Measurements from ENCODE around the gene LMLN.
"Not testable (repeated sequence)": the region's sequence is repeated elsewhere in the genome, so short reads cannot be mapped to it uniquely, and the experiment has no call there.

Gene LMLN

GRCh38 chr3:197960694-197961581 lies 921 bp downstream of the LMLN start:
- peak overlapping the region; percentile 54 for H3K9ac ChIP-seq (ENCODE audit: low read length)
- peak overlapping the region; percentile 72 for H3K27ac ChIP-seq (ENCODE audit: low read depth, low read length)
- peak overlapping the region; percentile 90 for H3K4me3 ChIP-seq (ENCODE audit: low read length)
- peaks cover 2% of the 10 kb centered on the region for H3K36me3 ChIP-seq (ENCODE audit: control insufficient read depth, insufficient read depth, low read length)
- H3K4me1 ChIP-seq (ENCODE audit: control insufficient read depth, insufficient read depth, low read length), result peaks cover 11% of the 10 kb centered on the region
- H3K27me3 ChIP-seq (ENCODE audit: control insufficient read depth, insufficient read depth, low read length), result no peaks in the 10 kb centered on the region

- Histone ChIP-seq H3K27ac (ENCODE audit: low read depth, low read length) (no peak overlapping the region), H3K9ac (ENCODE audit: low read length) (no peak overlapping the region), H3K36me3 (ENCODE audit: control insufficient read depth, insufficient read depth, low read length) (no peaks in the 10 kb centered on the region), H3K4me1 (ENCODE audit: control insufficient read depth, insufficient read depth, low read length) (peaks cover 11% of the 10 kb centered on the region), H3K27me3 (ENCODE audit: control insufficient read depth, insufficient read depth, low read length) (no peaks in the 10 kb centered on the region), H3K4me3 (ENCODE audit: low read length) (no peak overlapping the region)
Measured at GRCh38 chr3:197961582-197961945, 1.5 kb downstream of the LMLN start.

- no peak overlapping the region for H3K27ac ChIP-seq (ENCODE audit: low read depth, low read length)
- no peak overlapping the region for H3K9ac ChIP-seq (ENCODE audit: low read length)
- no peaks in the 10 kb centered on the region for H3K27me3 ChIP-seq (ENCODE audit: control insufficient read depth, insufficient read depth, low read length)
- H3K4me3 ChIP-seq (ENCODE audit: low read length), result no peak overlapping the region
- no peaks in the 10 kb centered on the region for H3K36me3 ChIP-seq (ENCODE audit: control insufficient read depth, insufficient read depth, low read length)
- H3K4me1 ChIP-seq (ENCODE audit: control insufficient read depth, insufficient read depth, low read length), result peaks cover 11% of the 10 kb centered on the region
Measured at GRCh38 chr3:197963019-197963637, 3.1 kb downstream of the LMLN start.

GRCh38 chr3:197967337-197967989 lies 7.4 kb downstream of the LMLN start:
- not testable (repeated sequence) for H3K4me3 ChIP-seq (ENCODE audit: low read length); H3K4me1 ChIP-seq (ENCODE audit: control insufficient read depth, insufficient read depth, low read length); H3K27me3 ChIP-seq (ENCODE audit: control insufficient read depth, insufficient read depth, low read length)

GRCh38 chr3:197970588-197970987 lies 10.6 kb downstream of the LMLN start:
- H3K36me3 ChIP-seq (ENCODE audit: control insufficient read depth, insufficient read depth, low read length), result no peaks in the 10 kb centered on the region

More at GRCh38 chr3:197967337-197967989, 7.4 kb downstream of the LMLN start:
- H3K36me3 ChIP-seq (ENCODE audit: control insufficient read depth, insufficient read depth, low read length); H3K9ac ChIP-seq (ENCODE audit: low read length); H3K27ac ChIP-seq (ENCODE audit: low read depth, low read length): not testable (repeated sequence)

GRCh38 chr3:197974016-197974415 lies 14.0 kb downstream of the LMLN start:
- Histone ChIP-seq H3K9ac (ENCODE audit: low read length) (no peak overlapping the region), H3K4me1 (ENCODE audit: control insufficient read depth, insufficient read depth, low read length) (no peaks in the 10 kb centered on the region), H3K36me3 (ENCODE audit: control insufficient read depth, insufficient read depth, low read length) (no peaks in the 10 kb centered on the region), H3K27me3 (ENCODE audit: control insufficient read depth, insufficient read depth, low read length) (no peaks in the 10 kb centered on the region), H3K27ac (ENCODE audit: low read depth, low read length) (no peak overlapping the region), H3K4me3 (ENCODE audit: low read length) (no peak overlapping the region)

More at GRCh38 chr3:197970588-197970987, 10.6 kb downstream of the LMLN start:
- Histone ChIP-seq H3K9ac (ENCODE audit: low read length) (no peak overlapping the region), H3K4me3 (ENCODE audit: low read length) (no peak overlapping the region), H3K27ac (ENCODE audit: low read depth, low read length) (no peak overlapping the region), H3K4me1 (ENCODE audit: control insufficient read depth, insufficient read depth, low read length) (no peaks in the 10 kb centered on the region), H3K27me3 (ENCODE audit: control insufficient read depth, insufficient read depth, low read length) (no peaks in the 10 kb centered on the region)

GRCh38 chr3:197975311-197975710 lies 15.3 kb downstream of the LMLN start:
- Histone ChIP-seq H3K27ac (ENCODE audit: low read depth, low read length) (no peak overlapping the region), H3K4me1 (ENCODE audit: control insufficient read depth, insufficient read depth, low read length) (no peaks in the 10 kb centered on the region), H3K36me3 (ENCODE audit: control insufficient read depth, insufficient read depth, low read length) (no peaks in the 10 kb centered on the region), H3K27me3 (ENCODE audit: control insufficient read depth, insufficient read depth, low read length) (no peaks in the 10 kb centered on the region), H3K4me3 (ENCODE audit: low read length) (no peak overlapping the region), H3K9ac (ENCODE audit: low read length) (no peak overlapping the region)

GRCh38 chr3:197983076-197983475 lies 23.1 kb downstream of the LMLN start:
- H3K9ac ChIP-seq (ENCODE audit: low read length), result no peak overlapping the region
- no peaks in the 10 kb centered on the region for H3K27me3 ChIP-seq (ENCODE audit: control insufficient read depth, insufficient read depth, low read length)
- no peak overlapping the region for H3K27ac ChIP-seq (ENCODE audit: low read depth, low read length)
- no peaks in the 10 kb centered on the region for H3K36me3 ChIP-seq (ENCODE audit: control insufficient read depth, insufficient read depth, low read length)
- H3K4me1 ChIP-seq (ENCODE audit: control insufficient read depth, insufficient read depth, low read length), result no peaks in the 10 kb centered on the region
- no peak overlapping the region for H3K4me3 ChIP-seq (ENCODE audit: low read length)

- H3K4me1 ChIP-seq (ENCODE audit: control insufficient read depth, insufficient read depth, low read length), result no peaks in the 10 kb centered on the region
- H3K9ac ChIP-seq (ENCODE audit: low read length), result no peak overlapping the region
- peaks cover 2% of the 10 kb centered on the region for H3K36me3 ChIP-seq (ENCODE audit: control insufficient read depth, insufficient read depth, low read length)
- no peak overlapping the region for H3K27ac ChIP-seq (ENCODE audit: low read depth, low read length)
- no peak overlapping the region for H3K4me3 ChIP-seq (ENCODE audit: low read length)
- no peaks in the 10 kb centered on the region for H3K27me3 ChIP-seq (ENCODE audit: control insufficient read depth, insufficient read depth, low read length)
Measured at GRCh38 chr3:197989651-197990050, 29.6 kb downstream of the LMLN start.

GRCh38 chr3:197994736-197995135 lies 34.7 kb downstream of the LMLN start:
- H3K27ac ChIP-seq (ENCODE audit: low read depth, low read length), result no peak overlapping the region
- no peaks in the 10 kb centered on the region for H3K4me1 ChIP-seq (ENCODE audit: control insufficient read depth, insufficient read depth, low read length)
- H3K36me3 ChIP-seq (ENCODE audit: control insufficient read depth, insufficient read depth, low read length), result peaks cover 8% of the 10 kb centered on the region
- H3K4me3 ChIP-seq (ENCODE audit: low read length), result no peak overlapping the region
- H3K9ac ChIP-seq (ENCODE audit: low read length), result no peak overlapping the region
- H3K27me3 ChIP-seq (ENCODE audit: control insufficient read depth, insufficient read depth, low read length), result no peaks in the 10 kb centered on the region

- no peak overlapping the region for H3K9ac ChIP-seq (ENCODE audit: low read length)
- no peak overlapping the region for H3K27ac ChIP-seq (ENCODE audit: low read depth, low read length)
- H3K4me3 ChIP-seq (ENCODE audit: low read length), result no peak overlapping the region
- H3K4me1 ChIP-seq (ENCODE audit: control insufficient read depth, insufficient read depth, low read length), result no peaks in the 10 kb centered on the region
- H3K36me3 ChIP-seq (ENCODE audit: control insufficient read depth, insufficient read depth, low read length), result peaks cover 8% of the 10 kb centered on the region
- H3K27me3 ChIP-seq (ENCODE audit: control insufficient read depth, insufficient read depth, low read length), result no peaks in the 10 kb centered on the region
Measured at GRCh38 chr3:197996855-197997254, 36.8 kb downstream of the LMLN start.

GRCh38 chr3:197997936-197998335 lies 37.9 kb downstream of the LMLN start:
- Histone ChIP-seq H3K27ac (ENCODE audit: low read depth, low read length) (no peak overlapping the region), H3K36me3 (ENCODE audit: control insufficient read depth, insufficient read depth, low read length) (peaks cover 8% of the 10 kb centered on the region), H3K9ac (ENCODE audit: low read length) (no peak overlapping the region), H3K4me1 (ENCODE audit: control insufficient read depth, insufficient read depth, low read length) (no peaks in the 10 kb centered on the region), H3K4me3 (ENCODE audit: low read length) (no peak overlapping the region), H3K27me3 (ENCODE audit: control insufficient read depth, insufficient read depth, low read length) (no peaks in the 10 kb centered on the region)
